ENCODE data around the gene ANKFY1.

DNA sequence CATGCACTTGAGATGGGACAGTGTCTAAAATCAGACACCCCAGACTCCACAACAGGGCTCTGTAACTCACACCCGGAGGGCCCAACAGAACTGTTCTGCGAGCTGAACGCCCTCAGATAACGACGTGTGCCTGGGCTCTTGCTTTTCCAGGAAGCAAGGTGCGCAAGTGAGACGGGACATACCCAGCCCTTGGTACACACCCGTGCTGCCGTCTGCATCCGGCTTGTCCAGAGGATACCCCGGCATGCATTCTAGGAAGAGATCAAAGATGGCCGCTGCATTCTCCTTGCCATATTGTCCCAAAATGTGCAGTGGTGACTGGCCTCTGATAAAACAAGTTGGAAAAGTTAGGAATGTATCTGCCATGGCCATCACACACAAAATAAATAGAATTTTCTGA lies 91.4 kb downstream of the ANKFY1 start:
- TF ChIP-seq, protein P1, sequence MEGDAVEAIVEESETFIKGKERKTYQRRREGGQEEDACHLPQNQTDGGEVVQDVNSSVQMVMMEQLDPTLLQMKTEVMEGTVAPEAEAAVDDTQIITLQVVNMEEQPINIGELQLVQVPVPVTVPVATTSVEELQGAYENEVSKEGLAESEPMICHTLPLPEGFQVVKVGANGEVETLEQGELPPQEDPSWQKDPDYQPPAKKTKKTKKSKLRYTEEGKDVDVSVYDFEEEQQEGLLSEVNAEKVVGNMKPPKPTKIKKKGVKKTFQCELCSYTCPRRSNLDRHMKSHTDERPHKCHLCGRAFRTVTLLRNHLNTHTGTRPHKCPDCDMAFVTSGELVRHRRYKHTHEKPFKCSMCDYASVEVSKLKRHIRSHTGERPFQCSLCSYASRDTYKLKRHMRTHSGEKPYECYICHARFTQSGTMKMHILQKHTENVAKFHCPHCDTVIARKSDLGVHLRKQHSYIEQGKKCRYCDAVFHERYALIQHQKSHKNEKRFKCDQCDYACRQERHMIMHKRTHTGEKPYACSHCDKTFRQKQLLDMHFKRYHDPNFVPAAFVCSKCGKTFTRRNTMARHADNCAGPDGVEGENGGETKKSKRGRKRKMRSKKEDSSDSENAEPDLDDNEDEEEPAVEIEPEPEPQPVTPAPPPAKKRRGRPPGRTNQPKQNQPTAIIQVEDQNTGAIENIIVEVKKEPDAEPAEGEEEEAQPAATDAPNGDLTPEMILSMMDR (IDR thresholded peaks at IDR 0.05) = no peak
- TF ChIP-seq POLR2A (IDR thresholded peaks at IDR 0.05) = no peak
- no peak for TF ChIP-seq EP300 (IDR thresholded peaks at IDR 0.05)
- TF ChIP-seq POLR2AphosphoS5 (IDR thresholded peaks at IDR 0.05) = no peak
